VCaP (cell line): ENCODE data around the gene IL1RAP.

Experiments used
- H3K27ac ChIP-seq: fragments of 450-650 bp; 2 replicates; pipeline ENCODE4 v1.5.1; 2017
- CTCF ChIP-seq: fragments of 450-650 bp; conservative IDR thresholded peaks from 2 replicates; pipeline ENCODE4 v1.5.1; 2017; ENCODE audit warnings: mild to moderate bottlenecking, moderate library complexity

The IL1RAP gene

GRCh38 chr3:190566043-190566933 lies 52.4 kb downstream of the IL1RAP start:
- no peak for TF ChIP-seq CTCF
- H3K27ac ChIP-seq: no peak overlapping the region

GRCh38 chr3:190568036-190568435 lies 54.2 kb downstream of the IL1RAP start:
- no peak for TF ChIP-seq CTCF
- H3K27ac ChIP-seq: no peak overlapping the region

- TF ChIP-seq CTCF: no peak
- no peak overlapping the region for H3K27ac ChIP-seq
Observed at GRCh38 chr3:190574473-190574872, 60.6 kb downstream of the IL1RAP start.

GRCh38 chr3:190575437-190576185 lies 61.7 kb downstream of the IL1RAP start:
- H3K27ac ChIP-seq: no peak overlapping the region
- TF ChIP-seq CTCF: no peak

GRCh38 chr3:190577225-190577624 lies 63.3 kb downstream of the IL1RAP start:
- no peak overlapping the region for H3K27ac ChIP-seq

GRCh38 chr3:190579514-190580137 lies 65.7 kb downstream of the IL1RAP start:
- no peak overlapping the region for H3K27ac ChIP-seq
- no peak for TF ChIP-seq CTCF

More at GRCh38 chr3:190577225-190577624, 63.3 kb downstream of the IL1RAP start:
- no peak for TF ChIP-seq CTCF

- TF ChIP-seq CTCF: no peak
- peak overlapping the region; percentile 60 for H3K27ac ChIP-seq
Observed at GRCh38 chr3:190580417-190580816, 66.5 kb downstream of the IL1RAP start.
